Esophagus muscularis mucosa (tissue), 4 donors: ENCODE measurements around the gene PDE4DIP. TPM values are rescaled to one million over a fixed set of nuclear protein-coding genes. Genes with fewer than 3 reads are reported as not detected.
"Not testable (repeated sequence)": the region's sequence is repeated elsewhere in the genome, so short reads cannot be mapped to it uniquely, and the experiment has no call there.

Source experiments
- DNase-seq: peaks from one replicate; pipeline ENCODE4 v3.0.0-alpha.2; 2017; ENCODE audit errors: extremely low spot score
- H3K27ac ChIP-seq, 4 donors: fragments of 200-600 bp; sonication (generic); replicated peaks in 1 of 4; 1 replicate in 3 of 4; 2 replicates in 1 of 4; pipeline ENCODE4 v1.5.1; 2016 to 2019; ENCODE audit warnings: mild to moderate bottlenecking in 1 of 4
- H3K27me3 ChIP-seq, 4 donors: fragments of 200-600 bp; sonication (generic); one replicate each; pipeline versions ENCODE4 v1.5.1 to v1.6.0; 2016 to 2019
- H3K36me3 ChIP-seq, 4 donors: fragments of 200-600 bp; sonication (generic); one replicate each; pipeline ENCODE4 v1.5.1; 2016 to 2019
- H3K4me1 ChIP-seq, 4 donors: fragments of 200-600 bp; sonication (generic); one replicate each; pipeline ENCODE4 v1.5.1; 2016 to 2019
- H3K4me3 ChIP-seq, 4 donors: fragments of 200-600 bp; sonication (generic); 1 replicate in 2 of 4; 2 replicates in 2 of 4; pipeline ENCODE4 v1.5.1; 2016 to 2019; ENCODE audit warnings: mild to moderate bottlenecking in 4 of 4, moderate library complexity in 1 of 4
- H3K9me3 ChIP-seq, 4 donors: fragments of 200-600 bp; sonication (generic); 1 replicate in 3 of 4; 2 replicates in 1 of 4; pipeline ENCODE4 v1.5.1; 2016 to 2019
- POLR2AphosphoS5 ChIP-seq, 2 donors: sonication (generic); formaldehyde crosslinking; IDR thresholded peaks; one replicate each; pipeline ENCODE4 v1.6.1; 2017; ENCODE audit warnings: antibody characterized with exemption in 2 of 2
- WGBS: methylation state at CpG from one replicate; pipeline ENCODE4 v1.1.5; 2018; 5-methylcytosine and 5-hydroxymethylcytosine counted together
- intact Hi-C: fragments of 100-400 bp; cut with DNase I; formaldehyde crosslinking; loops from one replicate; pipeline ENCODE4 v1.15.1; 2023
- total RNA-seq, 4 donors: library from RNA; depleted of rRNA; stranded (reverse); fragments of >200 nt; gene quantifications; one replicate each; pipeline versions ENCODE4 v1.1.0 to v1.2.1, GENCODE V29; 2016
- TF ChIP-seq, protein P1 (sequence below), 3 experiments: fragments of 200-600 bp in 2 of 3; fragments of 450-650 bp in 1 of 3; sonication (generic) in 2 of 3; IDR thresholded peaks; one replicate each; pipeline ENCODE4 v1.5.1; 2017 to 2019; ENCODE audit warnings: antibody characterized with exemption in 3 of 3, mild to moderate bottlenecking in 2 of 3, moderate library complexity in 1 of 3

PDE4DIP gene
- total RNA-seq, 4 donors from 2014 or later, result 117 to 200 (median 169) TPM

DNA sequence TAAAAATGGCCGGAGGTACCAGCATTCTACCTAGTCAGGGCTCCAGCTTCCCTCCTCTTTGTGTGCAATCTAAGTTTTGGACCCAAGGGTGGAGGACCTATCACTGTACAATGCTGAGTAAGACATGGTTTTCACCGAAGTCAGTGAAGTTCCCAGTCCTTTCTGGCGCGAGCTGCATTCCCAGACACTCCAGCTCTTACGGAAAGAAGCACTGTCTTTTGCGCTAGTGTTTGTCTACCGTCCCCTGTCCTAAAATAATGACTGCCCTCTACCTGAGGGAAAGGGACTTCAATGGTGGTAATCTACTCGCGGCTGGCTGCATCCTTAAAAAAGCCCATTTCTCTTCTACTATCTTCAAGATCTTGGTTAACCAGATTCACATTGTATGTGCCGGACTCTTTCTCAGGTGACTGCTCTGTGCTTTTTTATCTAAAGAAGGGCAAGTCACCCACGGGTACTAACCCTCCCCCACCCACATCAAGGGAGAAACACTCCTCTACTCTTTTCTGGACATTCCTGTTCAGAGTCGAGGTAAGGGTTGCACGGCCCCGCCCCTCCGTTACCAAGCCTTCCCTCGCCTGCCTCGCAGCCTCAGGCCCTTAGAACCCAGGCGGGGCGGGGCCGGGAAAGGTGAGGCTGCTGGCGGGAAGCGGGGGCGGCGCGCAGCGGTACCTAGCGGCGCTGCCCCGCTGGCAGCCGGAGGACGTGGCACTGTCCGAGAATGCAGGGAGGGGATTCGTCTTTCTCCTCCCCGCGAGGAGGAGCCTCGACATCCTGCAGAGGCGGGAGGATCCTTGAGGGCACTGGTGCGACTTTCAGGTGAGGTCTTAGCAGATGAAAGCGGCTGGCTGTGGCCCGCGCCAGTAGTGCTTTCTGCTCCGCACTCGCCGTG is 107.4 kb downstream of the PDE4DIP start:
- peak; percentile 91 for DNase-seq

DNA sequence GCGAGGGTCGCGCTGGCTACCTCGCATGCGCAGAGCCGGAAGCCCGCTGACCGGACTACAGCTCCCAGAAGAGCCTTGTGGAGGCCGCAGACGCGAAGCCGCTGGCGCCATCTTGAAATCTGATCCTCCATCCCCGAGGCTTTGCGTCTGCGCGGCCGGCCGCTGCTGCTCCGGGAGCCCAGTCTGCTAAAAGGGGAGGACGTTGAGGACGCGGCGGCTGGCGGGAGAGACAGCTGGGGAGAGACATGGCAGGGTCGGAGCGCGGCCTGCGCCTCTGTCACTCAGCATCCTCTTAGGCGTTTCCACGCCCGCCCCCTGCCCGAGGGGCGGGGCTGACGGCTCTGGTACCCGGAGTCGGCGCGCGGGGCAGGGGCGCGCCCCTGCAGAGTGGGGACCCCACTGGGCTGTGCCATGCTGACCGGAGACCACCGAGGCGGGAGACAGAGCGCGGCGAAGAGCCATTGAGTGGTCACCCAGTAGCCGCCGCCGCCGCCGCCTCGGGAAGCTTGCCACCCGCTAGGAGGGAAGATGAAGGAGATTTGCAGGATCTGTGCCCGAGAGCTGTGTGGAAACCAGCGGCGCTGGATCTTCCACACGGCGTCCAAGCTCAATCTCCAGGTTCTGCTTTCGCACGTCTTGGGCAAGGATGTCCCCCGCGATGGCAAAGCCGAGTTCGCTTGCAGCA is 108.2 kb downstream of the PDE4DIP start:
- no CpG with 5 or more reads among the region's 66 CpGs for WGBS
- H3K27ac ChIP-seq, result peak overlapping the region; percentile 74 to 82 (median 82)
- H3K4me3 ChIP-seq, result peak overlapping the region; percentile 53 to 68 (median 57)
- H3K9me3 ChIP-seq, DNase-seq, H3K27me3 ChIP-seq, H3K36me3 ChIP-seq, H3K4me1 ChIP-seq, intact Hi-C loops: not testable (repeated sequence)

More for the DNA sequence above, 107.4 kb downstream of the PDE4DIP start:
- Histone ChIP-seq H3K4me3 (peak overlapping the region; percentile 53 to 68 (median 57)), H3K27ac (peak overlapping the region; percentile 74 to 82 (median 82))
- 4% methylated on average over 10 of the region's 44 CpGs for WGBS
- H3K4me1 ChIP-seq, intact Hi-C loops, H3K9me3 ChIP-seq, H3K27me3 ChIP-seq, H3K36me3 ChIP-seq: not testable (repeated sequence)
- TF ChIP-seq, protein P1, sequence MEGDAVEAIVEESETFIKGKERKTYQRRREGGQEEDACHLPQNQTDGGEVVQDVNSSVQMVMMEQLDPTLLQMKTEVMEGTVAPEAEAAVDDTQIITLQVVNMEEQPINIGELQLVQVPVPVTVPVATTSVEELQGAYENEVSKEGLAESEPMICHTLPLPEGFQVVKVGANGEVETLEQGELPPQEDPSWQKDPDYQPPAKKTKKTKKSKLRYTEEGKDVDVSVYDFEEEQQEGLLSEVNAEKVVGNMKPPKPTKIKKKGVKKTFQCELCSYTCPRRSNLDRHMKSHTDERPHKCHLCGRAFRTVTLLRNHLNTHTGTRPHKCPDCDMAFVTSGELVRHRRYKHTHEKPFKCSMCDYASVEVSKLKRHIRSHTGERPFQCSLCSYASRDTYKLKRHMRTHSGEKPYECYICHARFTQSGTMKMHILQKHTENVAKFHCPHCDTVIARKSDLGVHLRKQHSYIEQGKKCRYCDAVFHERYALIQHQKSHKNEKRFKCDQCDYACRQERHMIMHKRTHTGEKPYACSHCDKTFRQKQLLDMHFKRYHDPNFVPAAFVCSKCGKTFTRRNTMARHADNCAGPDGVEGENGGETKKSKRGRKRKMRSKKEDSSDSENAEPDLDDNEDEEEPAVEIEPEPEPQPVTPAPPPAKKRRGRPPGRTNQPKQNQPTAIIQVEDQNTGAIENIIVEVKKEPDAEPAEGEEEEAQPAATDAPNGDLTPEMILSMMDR (IDR thresholded peaks at IDR 0.05), result peak in 1 of 3 experiments; percentile 16
- TF ChIP-seq POLR2AphosphoS5 (IDR thresholded peaks at IDR 0.05), result peak in 1 of 2 donors; percentile 79

DNA sequence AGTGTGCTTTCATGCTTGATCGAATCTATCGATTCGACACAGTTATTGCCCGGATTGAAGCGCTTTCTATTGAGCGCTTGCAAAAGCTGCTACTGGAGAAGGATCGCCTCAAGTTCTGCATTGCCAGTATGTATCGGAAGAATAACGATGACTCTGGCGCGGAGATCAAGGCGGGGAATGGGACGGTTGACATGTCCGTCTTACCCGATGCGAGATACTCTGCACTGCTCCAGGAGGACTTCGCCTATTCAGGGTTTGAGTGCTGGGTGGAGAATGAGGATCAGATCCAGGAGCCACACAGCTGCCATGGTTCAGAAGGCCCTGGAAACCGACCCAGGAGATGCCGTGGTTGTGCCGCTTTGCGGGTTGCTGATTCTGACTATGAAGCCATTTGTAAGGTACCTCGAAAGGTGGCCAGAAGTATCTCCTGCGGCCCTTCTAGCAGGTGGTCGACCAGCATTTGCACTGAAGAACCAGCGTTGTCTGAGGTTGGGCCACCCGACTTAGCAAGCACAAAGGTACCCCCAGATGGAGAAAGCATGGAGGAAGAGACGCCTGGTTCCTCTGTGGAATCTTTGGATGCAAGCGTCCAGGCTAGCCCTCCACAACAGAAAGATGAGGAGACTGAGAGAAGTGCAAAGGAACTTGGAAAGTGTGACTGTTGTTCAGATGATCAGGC is 108.8 kb downstream of the PDE4DIP start:
- peak; percentile 78 for DNase-seq
- peak overlapping the region; percentile 74 to 82 (median 82) for H3K27ac ChIP-seq

DNA sequence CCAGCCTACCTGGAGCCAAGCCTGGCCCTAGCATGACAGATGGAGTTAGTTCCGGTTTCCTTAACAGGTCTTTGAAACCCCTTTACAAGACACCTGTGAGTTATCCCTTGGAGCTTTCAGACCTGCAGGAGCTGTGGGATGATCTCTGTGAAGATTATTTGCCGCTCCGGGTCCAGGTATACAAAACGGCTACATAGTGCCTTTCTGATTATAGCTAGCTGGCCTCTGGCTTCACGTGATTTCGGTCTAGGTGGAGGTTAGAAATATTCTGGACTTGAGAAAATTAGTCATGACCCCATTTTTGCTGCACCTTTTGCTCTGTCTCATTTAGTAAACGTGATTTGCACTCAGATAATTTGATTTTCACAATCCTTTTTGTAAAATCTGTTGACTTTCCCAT is 109.5 kb downstream of the PDE4DIP start:
- intact Hi-C loops, result not testable (repeated sequence)

More for the DNA sequence above, 108.8 kb downstream of the PDE4DIP start:
- H3K4me1 ChIP-seq, H3K27me3 ChIP-seq, H3K9me3 ChIP-seq, intact Hi-C loops, H3K36me3 ChIP-seq: not testable (repeated sequence)
- 3% methylated on average over 5 of the region's 28 CpGs for WGBS
- peak overlapping the region; percentile 53 to 68 (median 57) for H3K4me3 ChIP-seq

DNA sequence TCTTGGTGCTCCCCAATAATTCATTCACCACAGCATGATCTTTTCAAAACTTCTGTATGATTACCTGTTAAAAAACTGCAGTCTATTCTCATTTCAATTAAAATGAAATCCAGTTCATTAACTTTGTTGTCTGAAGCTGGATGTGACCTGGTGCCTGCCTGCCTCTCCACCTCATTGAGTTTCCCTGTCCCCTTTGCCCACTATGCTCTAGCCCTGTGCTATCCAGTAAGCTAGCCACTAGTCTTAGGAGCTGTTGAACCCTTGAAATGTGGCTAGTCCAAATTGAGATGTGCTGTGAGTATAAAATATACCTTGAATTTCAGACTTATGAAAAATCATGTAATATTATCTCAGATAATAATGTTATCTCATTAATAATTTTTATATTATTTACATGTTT is 114.1 kb downstream of the PDE4DIP start:
- H3K27ac ChIP-seq, H3K27me3 ChIP-seq, H3K4me1 ChIP-seq, intact Hi-C loops, H3K4me3 ChIP-seq, H3K9me3 ChIP-seq, DNase-seq: not testable (repeated sequence)
- H3K36me3 ChIP-seq, result peaks cover 4 to 11% (median 9%) of the 10 kb centered on the region in 4 donors

More for the DNA sequence above, 109.5 kb downstream of the PDE4DIP start:
- H3K27me3 ChIP-seq, H3K9me3 ChIP-seq, H3K4me1 ChIP-seq, H3K36me3 ChIP-seq: not testable (repeated sequence)
- peak; percentile 37 for DNase-seq
- WGBS, result 27% methylated on average over 5 of the region's 7 CpGs
- H3K4me3 ChIP-seq, result peak overlapping the region; percentile 53 to 68 (median 57)
- H3K27ac ChIP-seq, result peak overlapping the region in 3 of 4 donors; percentile 7 to 82 (median 12)

DNA sequence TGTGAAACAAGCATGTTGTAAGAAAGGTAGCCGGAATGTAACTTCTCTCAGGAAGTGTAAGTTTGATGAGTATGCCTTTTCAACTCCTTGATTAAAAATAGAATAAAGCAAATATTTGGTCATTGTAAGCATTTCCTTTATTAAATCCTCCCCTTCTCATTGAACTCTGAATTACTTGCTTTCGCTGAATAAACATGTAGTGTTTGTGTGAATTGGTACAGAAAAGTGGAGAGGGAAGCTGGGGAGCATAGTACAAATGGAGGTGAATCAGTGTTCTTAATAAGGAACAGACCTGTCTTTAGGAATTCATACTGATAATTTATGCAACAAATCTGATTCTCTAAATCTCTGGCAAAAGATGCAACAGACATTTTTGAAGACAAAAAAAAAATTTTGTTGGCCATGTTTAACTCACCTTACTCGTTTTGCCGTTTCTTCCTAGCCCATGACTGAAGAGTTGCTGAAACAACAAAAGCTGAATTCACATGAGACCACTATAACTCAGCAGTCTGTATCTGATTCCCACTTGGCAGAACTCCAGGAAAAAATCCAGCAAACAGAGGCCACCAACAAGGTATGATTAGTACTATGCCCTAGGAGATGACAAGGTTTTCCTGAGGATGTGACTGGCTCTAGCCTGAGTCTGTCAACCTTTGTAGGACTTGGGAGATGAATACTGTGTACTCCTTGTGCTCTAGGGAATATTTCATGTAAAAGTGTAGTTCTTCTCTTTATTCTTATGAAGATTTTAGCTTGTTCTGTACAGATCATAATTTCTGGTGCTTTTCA is 116.2 kb downstream of the PDE4DIP start:
- WGBS, result 60% methylated on average over 1 of the region's 4 CpGs
- H3K9me3 ChIP-seq, H3K4me1 ChIP-seq, DNase-seq, H3K27ac ChIP-seq, intact Hi-C loops, H3K4me3 ChIP-seq, H3K27me3 ChIP-seq: not testable (repeated sequence)
- H3K36me3 ChIP-seq, result peaks cover 4 to 16% (median 11%) of the 10 kb centered on the region in 4 donors

DNA sequence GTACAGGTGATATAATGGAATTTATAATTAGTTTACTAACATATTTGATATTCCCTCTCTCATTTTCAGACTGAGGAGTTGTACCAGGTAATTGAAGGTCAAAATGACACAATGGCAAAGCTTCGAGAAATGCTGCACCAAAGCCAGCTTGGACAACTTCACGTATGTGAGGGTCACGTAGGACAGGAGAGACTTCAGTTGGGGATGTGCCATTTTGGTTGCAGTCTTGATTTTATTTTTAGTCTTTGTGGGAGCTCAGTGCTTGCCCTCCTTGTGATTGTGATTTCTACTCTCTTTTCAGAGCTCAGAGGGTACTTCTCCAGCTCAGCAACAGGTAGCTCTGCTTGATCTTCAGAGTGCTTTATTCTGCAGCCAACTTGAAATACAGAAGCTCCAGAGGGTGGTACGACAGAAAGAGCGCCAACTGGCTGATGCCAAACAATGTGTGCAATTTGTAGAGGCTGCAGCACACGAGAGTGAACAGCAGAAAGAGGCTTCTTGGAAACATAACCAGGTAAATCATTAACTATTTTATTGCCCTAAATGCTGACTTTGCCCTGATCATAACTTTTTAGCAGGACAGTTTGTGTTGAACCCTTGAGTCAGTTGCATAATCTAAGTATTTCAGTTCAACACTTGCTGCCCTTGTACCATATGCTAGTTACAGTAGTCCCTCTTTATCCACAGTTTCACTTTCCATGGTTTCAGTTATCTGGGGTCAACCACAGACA is 118.1 kb downstream of the PDE4DIP start:
- H3K4me1 ChIP-seq, DNase-seq, H3K27ac ChIP-seq, intact Hi-C loops, H3K4me3 ChIP-seq, H3K27me3 ChIP-seq, H3K9me3 ChIP-seq: not testable (repeated sequence)
- H3K36me3 ChIP-seq, result peaks cover 4 to 21% (median 11%) of the 10 kb centered on the region in 4 donors
- 100% methylated on average over 1 of the region's 6 CpGs for WGBS
